Natural killer cell (primary cell): ENCODE data around the gene RPS25. TPM values are rescaled to one million over a fixed set of nuclear protein-coding genes. Genes with fewer than 3 reads are reported as not detected.
"Not testable (repeated sequence)": the region's sequence is repeated elsewhere in the genome, so short reads cannot be mapped to it uniquely, and the experiment has no call there.

Source experiments
- ATAC-seq, 3 donors: fragments of 150-1000 bp in 2 of 3; fragments of 200-7000 bp in 1 of 3; cut with Tn5 transposase; 1 replicate in 1 of 3; 2 replicates in 2 of 3; pipeline ENCODE4 v1.10.0; 2021; ENCODE audit warnings: mild to moderate bottlenecking in 2 of 3, moderate library complexity in 2 of 3
- DNase-seq, 2 donors: peaks; one replicate each; pipeline versions ENCODE4 v3.0.0 to v3.0.0-alpha.2; 2013 to 2021; ENCODE audit warnings: mixed read lengths in 1 of 2
- H3K27ac ChIP-seq: one replicate; pipeline ENCODE4 v1.5.1; 2013; ENCODE audit warnings: mild to moderate bottlenecking, low read length
- H3K27me3 ChIP-seq: one replicate; pipeline ENCODE4 v1.6.1; 2013; ENCODE audit warnings: low read length; ENCODE audit not compliant: control insufficient read depth, insufficient read depth
- H3K36me3 ChIP-seq: one replicate; pipeline ENCODE4 v1.6.1; 2013; ENCODE audit warnings: low read length; ENCODE audit not compliant: control insufficient read depth, insufficient read depth
- H3K4me1 ChIP-seq: one replicate; pipeline ENCODE4 v1.6.1; 2013; ENCODE audit warnings: low read length; ENCODE audit not compliant: control insufficient read depth, insufficient read depth
- H3K4me3 ChIP-seq: one replicate; pipeline ENCODE4 v1.5.1; 2013; ENCODE audit warnings: low read length
- H3K9me3 ChIP-seq: one replicate; pipeline ENCODE4 v1.6.1; 2013; ENCODE audit warnings: low read length; ENCODE audit not compliant: control insufficient read depth, insufficient read depth
- H3K27ac Mint-ChIP-seq, 2 donors: one replicate each; pipeline ENCODE4 v1.8.0; 2022; ENCODE audit warnings: mild to moderate bottlenecking in 2 of 2, mixed read lengths in 2 of 2, moderate library complexity in 1 of 2
- H3K27me3 Mint-ChIP-seq, 2 donors: one replicate each; pipeline ENCODE4 v1.8.0; 2022; ENCODE audit warnings: low read depth in 2 of 2, mixed read lengths in 2 of 2
- H3K36me3 Mint-ChIP-seq: one replicate; pipeline ENCODE4 v1.8.0; 2022; ENCODE audit warnings: mixed read lengths
- H3K4me1 Mint-ChIP-seq, 2 donors: one replicate each; pipeline ENCODE4 v1.8.0; 2022; ENCODE audit warnings: mixed read lengths in 2 of 2
- H3K4me3 Mint-ChIP-seq: one replicate; pipeline ENCODE4 v1.8.0; 2022; ENCODE audit warnings: mild to moderate bottlenecking, moderate library complexity, mixed read lengths
- H3K9me3 Mint-ChIP-seq, 2 donors: one replicate each; pipeline ENCODE4 v1.8.0; 2022; ENCODE audit warnings: mixed read lengths in 2 of 2
- CTCF ChIP-seq: fragments of 200-600 bp; IDR thresholded peaks from one replicate; pipeline ENCODE4 v1.8.0; 2022; ENCODE audit warnings: antibody characterized with exemption
- WGBS: methylation state at CpG from one replicate; pipeline ENCODE4 v1.1.7; 2013; ENCODE audit warnings: missing lambda C conversion rate; ENCODE audit not compliant: insufficient coverage; 5-methylcytosine and 5-hydroxymethylcytosine counted together
- intact Hi-C: fragments of 100-400 bp; cut with micrococcal nuclease; formaldehyde crosslinking; loops from one replicate; pipeline ENCODE4 v1.14.2; 2022
- total RNA-seq, 4 donors: library from RNA; stranded (reverse); fragments of 120-200 nt in 1 of 4; gene quantifications; one replicate each; pipeline versions ENCODE4 v1.2.3 to v1.2.4, GENCODE V29; 2013 to 2022

The RPS25 gene
- total RNA-seq, 3 donors from 2014 or later (not counting 1 experiment from before 2014, with no cell fraction given), result 870 to 1,051 (median 887) TPM

GRCh38 chr11:118973985-118974384 is 44.2 kb downstream of the RPS25 start:
- no peaks in the 10 kb centered on the region for H3K36me3 ChIP-seq
- Mint-ChIP-seq H3K27me3 (peaks cover 7 to 27% of the 10 kb centered on the region in 2 donors), H3K4me1 (peaks cover 0 to 6% of the 10 kb centered on the region in 2 donors), H3K4me3 (no peak overlapping the region), H3K36me3 (no peaks in the 10 kb centered on the region), H3K27ac (no peak overlapping the region), H3K9me3 (no peaks in the 10 kb centered on the region)
- WGBS, result 90% methylated on average over 2 of the region's 2 CpGs
- intact Hi-C loops, result no loop called here
- H3K27me3 ChIP-seq, result no peaks in the 10 kb centered on the region
- no peaks in the 10 kb centered on the region for H3K4me1 ChIP-seq
- no peak for DNase-seq
- H3K4me3 ChIP-seq, result no peak overlapping the region
- H3K27ac ChIP-seq, result no peak overlapping the region
- ATAC-seq, result no peak
- H3K9me3 ChIP-seq, result no peaks in the 10 kb centered on the region
- TF ChIP-seq CTCF, result no peak

- Mint-ChIP-seq H3K4me1 (peaks cover 0 to 6% of the 10 kb centered on the region in 2 donors), H3K9me3 (no peaks in the 10 kb centered on the region), H3K36me3 (no peaks in the 10 kb centered on the region), H3K27me3 (peaks cover 7 to 22% of the 10 kb centered on the region in 2 donors), H3K27ac (no peak within 1 kb of the TSS), H3K4me3 (no peak within 1 kb of the TSS)
- H3K36me3 ChIP-seq, result no peaks in the 10 kb centered on the region
- TF ChIP-seq CTCF, result no peak
- no peaks in the 10 kb centered on the region for H3K9me3 ChIP-seq
- H3K27ac ChIP-seq, result no peak within 1 kb of the TSS
- WGBS, result 39% methylated on average over 29 of the region's 33 CpGs
- intact Hi-C loops, result no loop called here
- no peak for DNase-seq
- no peaks in the 10 kb centered on the region for H3K4me1 ChIP-seq
- no peak for ATAC-seq
- H3K27me3 ChIP-seq, result no peaks in the 10 kb centered on the region
- no peak within 1 kb of the TSS for H3K4me3 ChIP-seq
These were observed 46.5 kb downstream of the RPS25 start, which contains the start of gene FOXR1 for GRCh38 chr11:118971646-118972045. Gene FOXR1, plus strand, starts transcription at chr11:118971761. Its CDS starts 171 bp downstream, at chr11:118971932.

- H3K4me1 Mint-ChIP-seq, intact Hi-C loops, H3K4me3 ChIP-seq, H3K27me3 ChIP-seq, H3K36me3 ChIP-seq, H3K4me3 Mint-ChIP-seq, H3K27ac Mint-ChIP-seq, H3K9me3 Mint-ChIP-seq, H3K9me3 ChIP-seq, ATAC-seq, H3K4me1 ChIP-seq, H3K27ac ChIP-seq, DNase-seq, H3K36me3 Mint-ChIP-seq: not testable (repeated sequence)
- WGBS, result 100% methylated on average over 2 of the region's 2 CpGs
- H3K27me3 Mint-ChIP-seq, result peaks cover under 1 to 13% of the 10 kb centered on the region in 2 donors
These were observed 48.6 kb downstream of the RPS25 start for GRCh38 chr11:118969508-118969907.

Other genes starting within 250 kb of the RPS25 start
- gene DDX6, start 227.2 kb downstream of the RPS25 start, total RNA-seq, result 100 to 1,000 TPM; 350 to 369 (median 364) TPM
- 1 to 10 TPM in 1 of 3 donors, under 1 TPM in 2; 0.56 to 1.3 (median 0.86) TPM for gene CXCR5, start 134.5 kb downstream of the RPS25 start, total RNA-seq
- gene BCL9L, start 92.4 kb downstream of the RPS25 start, total RNA-seq, result 100 to 1,000 TPM; 221 to 255 (median 234) TPM
- gene UPK2, start 62.0 kb downstream of the RPS25 start, total RNA-seq, result under 1 TPM in 2 of 3 donors, not detected in 1; 0.40 to 0.41 TPM
- gene FOXR1, start 46.6 kb downstream of the RPS25 start, total RNA-seq, result not detected
- gene CENATAC, start 20.2 kb downstream of the RPS25 start, total RNA-seq, result 100 to 1,000 TPM; 121 to 143 (median 122) TPM
- 10 to 100 TPM; 71.4 to 84.5 (median 77.5) TPM for gene TRAPPC4, start 423 bp upstream of the RPS25 start, total RNA-seq
- gene SLC37A4, start 12.5 kb upstream of the RPS25 start, total RNA-seq, result 1 to 10 TPM; 4.6 to 7.7 (median 6.5) TPM
- 100 to 1,000 TPM; 114 to 146 (median 123) TPM for gene HYOU1, start 38.9 kb upstream of the RPS25 start, total RNA-seq
- 100 to 1,000 TPM in 1 of 3 donors, 10 to 100 TPM in 2; 91.4 to 101 (median 91.7) TPM for gene VPS11, start 49.5 kb upstream of the RPS25 start, total RNA-seq
- gene HMBS, start 66.5 kb upstream of the RPS25 start, total RNA-seq, result 10 to 100 TPM in 1 of 3 donors, 1 to 10 TPM in 2; 6.1 to 10.1 (median 6.7) TPM
- 10 to 100 TPM; 20.5 to 28.5 (median 24.4) TPM for gene DPAGT1, start 83.5 kb upstream of the RPS25 start, total RNA-seq
- gene C2CD2L, start 89.0 kb upstream of the RPS25 start, total RNA-seq, result 10 to 100 TPM; 20.3 to 27.7 (median 25.6) TPM
- gene HINFP, start 103.2 kb upstream of the RPS25 start, total RNA-seq, result 10 to 100 TPM; 30.2 to 38.2 (median 31.5) TPM
- under 1 TPM in 1 of 3 donors, not detected in 2; 0.09 TPM for gene ABCG4, start 130.7 kb upstream of the RPS25 start, total RNA-seq
- gene NLRX1, start 150.4 kb upstream of the RPS25 start, total RNA-seq, result 10 to 100 TPM; 12.4 to 16.4 (median 13.8) TPM
- under 1 TPM; 0.33 to 0.48 (median 0.40) TPM for gene NHERF4, start 167.1 kb upstream of the RPS25 start, total RNA-seq
- gene CBL, start 188.0 kb upstream of the RPS25 start, total RNA-seq, result 10 to 100 TPM; 29.0 to 32.5 (median 30.1) TPM